Common myeloid progenitor, CD34-positive (primary cell): ENCODE measurements around the gene FAM234B.
"Not testable (repeated sequence)": the region's sequence is repeated elsewhere in the genome, so short reads cannot be mapped to it uniquely, and the experiment has no call there.

ENCODE experiments used
- CTCF ChIA-PET: fragments of 350-600 bp; sonication (Branson Sonifier 250); formaldehyde crosslinking; loops from one replicate; lab custom pipeline; 2021; ENCODE audit warnings: antibody characterized with exemption; lab: Charles Lee
- POLR2A ChIA-PET: fragments of 350-600 bp; sonication (Branson Sonifier 250); formaldehyde crosslinking; loops from one replicate; lab custom pipeline; 2021; ENCODE audit warnings: antibody characterized with exemption; lab: Charles Lee
- DNase-seq, 3 donors: peaks; one replicate each; pipeline versions ENCODE4 v3.0.0 to v3.0.0-alpha.2; 2013
- H3K27ac ChIP-seq, 2 experiments: 1 replicate in 1 of 2; 2 replicates in 1 of 2; pipeline ENCODE4 v1.7.0; 2013; ENCODE audit warnings: inconsistent platforms in 2 of 2, low read length in 2 of 2, mild to moderate bottlenecking in 2 of 2, low read depth in 1 of 2, moderate library complexity in 1 of 2; ENCODE audit not compliant: severe bottlenecking in 2 of 2, insufficient read depth in 1 of 2, poor library complexity in 1 of 2
- H3K27me3 ChIP-seq, 5 experiments: replicated peaks in 2 of 5; 1 replicate in 3 of 5; 2 replicates in 2 of 5; pipeline versions ENCODE4 v1.6.1 to v1.7.0; 2013; ENCODE audit warnings: low read length in 4 of 5, mild to moderate bottlenecking in 2 of 5, moderate library complexity in 2 of 5, inconsistent platforms in 1 of 5; ENCODE audit not compliant: insufficient read depth in 5 of 5, control insufficient read depth in 4 of 5
- H3K36me3 ChIP-seq, 4 experiments: 1 replicate in 2 of 4; 2 replicates in 2 of 4; pipeline versions ENCODE4 v1.6.1 to v1.7.0; 2013; ENCODE audit warnings: low read length in 3 of 4, control low read depth in 1 of 4, mild to moderate bottlenecking in 1 of 4; ENCODE audit not compliant: control insufficient read depth in 4 of 4, insufficient read depth in 4 of 4
- H3K4me1 ChIP-seq, 4 experiments: 1 replicate in 3 of 4; 2 replicates in 1 of 4; pipeline versions ENCODE4 v1.6.1 to v1.7.1; 2013; ENCODE audit warnings: low read length in 3 of 4, mild to moderate bottlenecking in 3 of 4, control low read depth in 1 of 4, inconsistent platforms in 1 of 4, moderate library complexity in 1 of 4; ENCODE audit not compliant: control insufficient read depth in 4 of 4, insufficient read depth in 4 of 4; ENCODE audit errors: control extremely low read depth in 1 of 4
- H3K4me3 ChIP-seq, 7 experiments: 1 replicate in 4 of 7; 2 replicates in 3 of 7; pipeline versions ENCODE4 v1.5.1 to v1.7.0; 2013; ENCODE audit warnings: mild to moderate bottlenecking in 7 of 7, low read length in 6 of 7, moderate library complexity in 6 of 7, inconsistent platforms in 2 of 7, low read depth in 2 of 7, control low read depth in 1 of 7; ENCODE audit not compliant: insufficient read depth in 4 of 7, control insufficient read depth in 1 of 7; ENCODE audit errors: extremely low read depth in 1 of 7
- H3K9me3 ChIP-seq, 5 experiments: 1 replicate in 4 of 5; 2 replicates in 1 of 5; pipeline versions ENCODE4 v1.6.1 to v1.7.1; 2013; ENCODE audit warnings: low read length in 4 of 5, mild to moderate bottlenecking in 2 of 5, inconsistent platforms in 1 of 5, low read depth in 1 of 5, moderate library complexity in 1 of 5; ENCODE audit not compliant: control insufficient read depth in 4 of 5, insufficient read depth in 2 of 5; ENCODE audit errors: control extremely low read depth in 1 of 5
- WGBS: methylation state at CpG from one replicate; pipeline ENCODE4 v1.1.5; 2013; ENCODE audit not compliant: insufficient coverage; 5-methylcytosine and 5-hydroxymethylcytosine counted together

Gene FAM234B

GRCh38 chr12:13075786-13076570 lies 31.8 kb downstream of the FAM234B start:
- POLR2A ChIA-PET = no interaction called here
- peaks cover 2 to 47% (median 24%) of the 10 kb centered on the region in 4 experiments for H3K36me3 ChIP-seq
- peaks cover 0 to 5% (median 0%) of the 10 kb centered on the region in 5 experiments for H3K9me3 ChIP-seq
- 90% methylated on average over 7 of the region's 12 CpGs for WGBS
- no peak overlapping the region for H3K4me3 ChIP-seq
- no peaks in the 10 kb centered on the region for H3K4me1 ChIP-seq
- CTCF ChIA-PET = interaction anchor here (1.5 kb wide), 1 partner anchor 131 kb away, joined by 3 read pairs; no protein-coding TSS in a partner anchor
- no peaks in the 10 kb centered on the region for H3K27me3 ChIP-seq
- no peak for DNase-seq
- H3K27ac ChIP-seq = no peak overlapping the region

- Histone ChIP-seq H3K9me3 (peaks cover 0 to 5% (median 0%) of the 10 kb centered on the region in 5 experiments), H3K27ac (no peak overlapping the region), H3K36me3 (peaks cover 6 to 33% (median 14%) of the 10 kb centered on the region in 4 experiments), H3K4me3 (no peak overlapping the region), H3K27me3 (no peaks in the 10 kb centered on the region), H3K4me1 (peaks cover 0 to 10% (median 3%) of the 10 kb centered on the region in 4 experiments)
- CTCF ChIA-PET = interaction anchor here (1.2 kb wide), 1 partner anchor 35 kb away, joined by 3 read pairs; the partner anchor contains the start of gene FAM234B
- no peak for DNase-seq
- POLR2A ChIA-PET = no interaction called here
- WGBS = 100% methylated on average over 6 of the region's 8 CpGs
Measured at GRCh38 chr12:13079440-13079906, 35.3 kb downstream of the FAM234B start.

- H3K27me3 ChIP-seq = no peaks in the 10 kb centered on the region
- peaks cover 6 to 29% (median 16%) of the 10 kb centered on the region in 4 experiments for H3K36me3 ChIP-seq
- H3K27ac ChIP-seq = no peak overlapping the region
- H3K9me3 ChIP-seq = peaks cover 0 to 5% (median 0%) of the 10 kb centered on the region in 5 experiments
- CTCF ChIA-PET = interaction anchor here (1.2 kb wide), 1 partner anchor 36 kb away, joined by 3 read pairs; the partner anchor contains the start of gene FAM234B
- 86% methylated on average over 1 of the region's 3 CpGs for WGBS
- H3K4me3 ChIP-seq = no peak overlapping the region
- H3K4me1 ChIP-seq = peaks cover 0 to 10% (median 3%) of the 10 kb centered on the region in 4 experiments
- POLR2A ChIA-PET = no interaction called here
- no peak for DNase-seq
Measured at GRCh38 chr12:13080266-13080665, 36.1 kb downstream of the FAM234B start.

GRCh38 chr12:13082861-13083260 lies 38.7 kb downstream of the FAM234B start:
- Histone ChIP-seq H3K27ac (no peak overlapping the region), H3K9me3 (peaks cover 0 to 5% (median 0%) of the 10 kb centered on the region in 5 experiments), H3K4me3 (no peak overlapping the region), H3K27me3 (no peaks in the 10 kb centered on the region), H3K36me3 (peaks cover 4 to 19% (median 12%) of the 10 kb centered on the region in 4 experiments), H3K4me1 (peaks cover 0 to 10% (median 3%) of the 10 kb centered on the region in 4 experiments)
- ChIA-PET CTCF (interaction anchor here (1.0 to 1.2 kb wide), 3 partner anchors 19 to 166 kb away, joined by 3 to 4 read pairs (median 3); no protein-coding TSS in a partner anchor), POLR2A (no interaction called here)
- no CpG with 5 or more reads among the region's 2 CpGs for WGBS
- peak in 2 of 3 donors; percentile 47 to 56 for DNase-seq

- H3K9me3 ChIP-seq, CTCF ChIA-PET, POLR2A ChIA-PET, H3K4me3 ChIP-seq, DNase-seq, H3K27me3 ChIP-seq, H3K27ac ChIP-seq: not testable (repeated sequence)
- peaks cover 0 to 10% (median 3%) of the 10 kb centered on the region in 4 experiments for H3K4me1 ChIP-seq
- peaks cover 4 to 19% (median 12%) of the 10 kb centered on the region in 4 experiments for H3K36me3 ChIP-seq
- 100% methylated on average over 1 of the region's 5 CpGs for WGBS
Measured at GRCh38 chr12:13083638-13084037, 39.5 kb downstream of the FAM234B start.

GRCh38 chr12:13084898-13085640 lies 40.9 kb downstream of the FAM234B start:
- H3K36me3 ChIP-seq = peaks cover 4 to 11% (median 7%) of the 10 kb centered on the region in 4 experiments
- peaks cover 0 to 10% (median 3%) of the 10 kb centered on the region in 4 experiments for H3K4me1 ChIP-seq
- CTCF ChIA-PET = interaction anchor here (1.5 to 1.7 kb wide), 4 partner anchors 9 to 127 kb away, joined by 4 to 7 read pairs (median 4); no protein-coding TSS in a partner anchor
- H3K4me3 ChIP-seq = no peak overlapping the region
- no peaks in the 10 kb centered on the region for H3K9me3 ChIP-seq
- H3K27me3 ChIP-seq = no peaks in the 10 kb centered on the region
- no peak for DNase-seq
- POLR2A ChIA-PET = interaction anchor here (1.0 kb wide), 1 partner anchor 41 kb away, joined by 3 read pairs; the partner anchor contains the start of gene FAM234B
- 100% methylated on average over 5 of the region's 11 CpGs for WGBS
- no peak overlapping the region for H3K27ac ChIP-seq
